Measurements from ENCODE around the gene HOXB3.

- TF ChIP-seq CAMTA2 (CRISPR knock-in tag; IDR thresholded peaks at IDR 0.05; ENCODE audit: borderline replicate concordance) (no peak), GATAD2A (CRISPR knock-in tag; IDR thresholded peaks at IDR 0.05) (no peak), JUN (CRISPR knock-in tag; IDR thresholded peaks at IDR 0.05) (no peak), DMTF1 (CRISPR knock-in tag; IDR thresholded peaks at IDR 0.05) (no peak), ARID3A (IDR thresholded peaks at IDR 0.05; ENCODE audit: low read depth, low read length) (no peak)
These were observed 87.7 kb downstream of the HOXB3 start for GRCh38 chr17:48502312-48502711.
